Ectodermal cell (in vitro differentiated cells): Measurements from ENCODE around the gene ADAMTS6.

ENCODE experiments used
- H3K27ac ChIP-seq: 2 replicates; pipeline ENCODE4 v1.7.0; 2013; ENCODE audit warnings: mild to moderate bottlenecking, low read depth, low read length; ENCODE audit not compliant: insufficient read depth, poor library complexity, severe bottlenecking
- H3K27me3 ChIP-seq: 2 replicates; pipeline ENCODE4 v1.7.0; 2013; ENCODE audit warnings: mild to moderate bottlenecking, low read length; ENCODE audit not compliant: insufficient read depth, control insufficient read depth, poor library complexity, severe bottlenecking
- H3K36me3 ChIP-seq: one replicate; pipeline ENCODE4 v1.7.0; 2013; ENCODE audit warnings: low read length; ENCODE audit not compliant: control insufficient read depth, insufficient read depth
- H3K4me1 ChIP-seq: one replicate; pipeline ENCODE4 v1.7.0; 2013; ENCODE audit warnings: low read length; ENCODE audit not compliant: control insufficient read depth, insufficient read depth
- H3K4me3 ChIP-seq: 2 replicates; pipeline ENCODE4 v1.7.0; 2013; ENCODE audit warnings: low read depth, low read length, control low read depth; ENCODE audit not compliant: insufficient read depth
- H3K9me3 ChIP-seq: 2 replicates; pipeline ENCODE4 v1.7.0; 2013; ENCODE audit warnings: mild to moderate bottlenecking, low read length, moderate library complexity; ENCODE audit not compliant: control insufficient read depth
- WGBS, 2 experiments: methylation state at CpG; one replicate each; pipeline ENCODE4 v1.1.7; 2013; ENCODE audit warnings: missing lambda C conversion rate in 2 of 2; 5-methylcytosine and 5-hydroxymethylcytosine counted together

Gene ADAMTS6

DNA sequence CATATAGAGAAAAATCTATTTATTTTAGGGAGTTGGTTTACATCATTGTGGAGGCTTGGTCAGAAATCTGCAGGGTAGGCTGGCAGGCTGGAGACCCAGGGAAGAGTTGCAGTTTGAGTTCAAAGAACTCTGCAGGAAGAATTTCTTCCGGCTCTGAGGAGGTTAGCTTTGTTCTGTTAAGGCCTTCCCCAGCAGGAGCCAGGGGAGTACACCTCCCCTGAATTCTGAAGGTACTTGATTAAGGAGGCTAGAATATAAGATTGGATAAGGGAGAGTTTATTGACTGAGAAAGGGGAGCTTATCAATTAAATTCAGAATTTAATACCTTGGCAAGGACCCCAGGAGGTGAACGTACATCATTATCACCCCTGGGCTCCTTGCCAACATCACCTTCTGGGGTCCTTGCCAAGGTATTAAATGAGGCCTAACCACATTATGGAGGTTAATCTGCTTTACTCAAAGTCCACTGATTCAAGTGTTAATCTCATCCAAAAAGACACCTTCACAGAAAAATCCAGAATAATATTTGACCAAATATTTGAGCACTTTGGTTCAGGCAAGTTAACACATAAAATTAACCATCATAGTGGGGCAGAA lies 361.3 kb downstream of the ADAMTS6 start:
- no peaks in the 10 kb centered on the region for H3K36me3 ChIP-seq
- no peaks in the 10 kb centered on the region for H3K9me3 ChIP-seq
- no peak overlapping the region for H3K27ac ChIP-seq

DNA sequence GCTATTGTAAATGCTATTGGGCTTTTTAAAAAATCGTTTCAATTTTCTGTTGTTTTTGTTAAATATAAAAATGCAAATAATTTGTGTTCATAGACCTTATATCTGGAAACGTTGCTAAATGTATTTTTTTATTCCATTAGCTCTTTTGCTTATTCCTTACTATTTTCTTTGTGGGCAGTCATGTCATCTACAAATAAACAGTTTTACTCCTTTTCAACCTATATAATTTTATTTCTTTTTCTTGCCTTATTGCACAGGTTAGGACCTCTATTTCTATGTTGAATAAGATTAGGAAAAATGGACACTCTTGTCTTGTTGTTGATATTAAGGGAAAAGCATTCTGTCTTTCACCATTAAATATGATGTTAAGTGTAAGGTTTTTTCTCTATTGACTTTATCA lies 364.2 kb downstream of the ADAMTS6 start:
- H3K36me3 ChIP-seq = no peaks in the 10 kb centered on the region
- no peak overlapping the region for H3K27ac ChIP-seq
- no peaks in the 10 kb centered on the region for H3K4me1 ChIP-seq
- no peak overlapping the region for H3K4me3 ChIP-seq
- H3K9me3 ChIP-seq = no peaks in the 10 kb centered on the region
- no peaks in the 10 kb centered on the region for H3K27me3 ChIP-seq
- 100% methylated on average over 1 of the region's 2 CpGs; no CpG with 5 or more reads in 1 of the 2 experiments for WGBS, 2 experiments

More for the DNA sequence above, 361.3 kb downstream of the ADAMTS6 start:
- no peak overlapping the region for H3K4me3 ChIP-seq
- WGBS, 2 experiments = 75 to 82% methylated on average over 2 of the region's 2 CpGs
- H3K4me1 ChIP-seq = no peaks in the 10 kb centered on the region
- H3K27me3 ChIP-seq = no peaks in the 10 kb centered on the region

DNA sequence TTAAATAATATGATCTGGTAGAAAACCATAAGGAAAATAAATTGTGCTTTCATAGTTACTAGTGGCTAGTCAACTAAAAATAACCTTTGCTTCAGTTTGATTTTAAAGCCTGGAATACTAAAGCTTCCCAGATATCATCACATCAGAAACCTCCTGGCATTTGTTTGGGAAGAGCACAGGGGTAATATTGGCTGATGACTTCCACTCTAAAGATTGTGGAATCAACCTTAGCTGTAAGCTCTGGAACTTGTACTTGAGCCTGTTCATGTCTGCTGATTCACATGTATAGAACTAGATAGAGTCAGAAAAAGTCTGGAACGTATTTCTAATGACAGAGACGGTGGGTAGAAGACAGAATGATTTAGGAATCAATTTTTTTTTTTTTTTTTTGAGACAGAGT lies 367.9 kb downstream of the ADAMTS6 start:
- no peak overlapping the region for H3K27ac ChIP-seq
- 94 to 97% methylated on average over 2 of the region's 2 CpGs for WGBS, 2 experiments

DNA sequence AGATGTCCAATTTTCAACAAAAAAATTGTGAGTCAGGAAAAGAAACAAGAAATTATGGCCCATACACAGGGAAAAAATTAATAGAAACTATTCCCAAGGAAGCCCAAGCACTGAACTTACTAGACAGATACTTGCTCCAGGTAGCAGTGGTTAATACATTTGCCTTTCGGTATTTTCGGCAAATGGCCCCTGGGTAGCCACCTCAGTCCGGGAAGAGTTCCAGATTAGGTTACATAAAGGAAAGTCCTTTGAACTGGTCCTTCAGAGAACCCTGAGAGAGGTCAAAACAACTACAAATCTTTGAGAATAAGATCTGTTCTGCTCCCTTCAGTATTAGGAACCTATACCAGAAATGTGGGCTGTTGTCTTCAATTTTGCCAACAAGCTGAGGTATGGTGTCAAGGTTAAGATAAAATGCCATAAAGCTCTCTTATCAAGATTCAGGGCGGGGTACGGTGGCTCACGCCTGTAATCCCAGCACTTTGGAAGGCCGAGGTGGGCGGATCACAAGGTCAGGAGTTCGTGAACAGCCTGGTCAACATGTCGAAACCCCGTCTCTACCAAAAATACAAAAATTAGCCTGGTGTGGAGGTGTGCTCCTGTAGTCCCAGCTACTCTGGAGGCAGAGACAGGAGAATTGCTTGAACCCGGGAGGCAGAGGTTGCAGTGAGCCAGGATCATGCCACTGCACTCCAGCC lies 369.6 kb downstream of the ADAMTS6 start:
- H3K36me3 ChIP-seq = no peaks in the 10 kb centered on the region
- WGBS, 2 experiments = 90 to 94% methylated on average over 12 of the region's 12 CpGs
- no peak overlapping the region for H3K4me3 ChIP-seq
- H3K27me3 ChIP-seq = no peaks in the 10 kb centered on the region
- H3K27ac ChIP-seq = no peak overlapping the region
- H3K4me1 ChIP-seq = no peaks in the 10 kb centered on the region
- no peaks in the 10 kb centered on the region for H3K9me3 ChIP-seq

More for the DNA sequence above, 367.9 kb downstream of the ADAMTS6 start:
- no peaks in the 10 kb centered on the region for H3K4me1 ChIP-seq
- H3K36me3 ChIP-seq = no peaks in the 10 kb centered on the region
- H3K27me3 ChIP-seq = no peaks in the 10 kb centered on the region
- H3K4me3 ChIP-seq = no peak overlapping the region
- no peaks in the 10 kb centered on the region for H3K9me3 ChIP-seq

DNA sequence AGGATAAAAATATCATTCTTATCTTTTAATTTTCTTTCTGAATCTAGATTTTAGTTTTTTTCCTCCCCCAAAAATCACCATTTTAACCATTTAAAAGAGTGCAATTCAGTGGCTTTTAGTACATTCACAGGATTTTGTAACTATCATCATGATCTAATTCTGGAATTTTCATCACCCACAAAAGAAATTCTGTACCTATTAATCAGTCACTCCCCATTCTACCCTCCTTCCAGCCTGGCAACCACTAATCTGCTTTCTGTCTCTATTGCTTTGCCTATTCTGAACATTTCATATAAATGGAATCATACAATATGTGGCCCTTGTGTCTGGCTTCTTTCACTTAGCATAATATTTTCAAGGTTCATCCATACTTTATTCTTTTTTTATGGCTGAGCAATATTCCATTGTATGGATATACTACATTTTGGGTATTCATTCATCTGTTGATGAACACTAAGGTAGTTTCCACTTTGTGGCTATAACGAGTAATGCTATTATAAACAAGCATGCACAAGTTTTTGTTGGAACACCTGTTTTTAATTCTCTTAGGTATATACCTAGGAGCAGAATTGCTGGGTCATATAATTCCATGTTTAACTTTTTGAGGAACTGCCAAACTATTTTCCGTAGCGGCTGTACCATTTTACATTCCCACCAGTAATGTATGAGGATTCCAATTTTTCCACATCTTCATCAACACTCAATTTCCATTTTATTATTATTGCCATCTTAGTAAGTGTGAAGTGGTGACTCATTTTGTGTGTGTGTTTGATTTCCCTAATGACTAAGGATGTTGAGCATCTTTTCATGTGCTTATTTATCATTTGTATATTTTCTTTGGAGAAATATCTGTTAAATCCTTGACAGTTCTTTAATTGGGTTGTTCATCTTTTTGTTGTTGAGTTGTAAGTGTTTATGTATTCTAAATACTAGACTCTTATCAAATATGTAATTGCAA lies 372.7 kb downstream of the ADAMTS6 start:
- Histone ChIP-seq H3K4me3 (no peak overlapping the region), H3K9me3 (no peaks in the 10 kb centered on the region), H3K27ac (no peak overlapping the region), H3K36me3 (no peaks in the 10 kb centered on the region), H3K4me1 (no peaks in the 10 kb centered on the region), H3K27me3 (no peaks in the 10 kb centered on the region)
- 20 to 69% methylated on average over 1 to 3 of the region's 3 CpGs for WGBS, 2 experiments

DNA sequence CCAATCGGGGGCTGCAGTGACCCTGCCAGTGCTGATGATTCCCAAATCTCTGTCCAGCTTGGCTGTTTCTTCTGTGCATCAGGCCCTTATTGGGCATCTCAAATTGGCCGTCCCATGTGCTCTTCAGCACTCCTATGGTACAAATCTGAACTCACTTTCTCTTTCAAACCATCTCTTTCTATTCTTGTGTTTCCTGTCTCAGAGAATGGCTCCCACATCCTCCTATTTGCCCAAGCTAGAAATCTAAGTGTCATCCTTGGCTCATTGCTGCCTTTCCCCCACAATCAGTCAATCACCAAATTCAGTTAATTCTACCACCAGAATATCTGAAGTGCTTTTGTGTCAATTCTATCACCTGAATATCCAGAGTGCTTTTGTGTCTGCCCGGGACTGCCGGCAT lies 376.4 kb downstream of the ADAMTS6 start:
- no peak overlapping the region for H3K4me3 ChIP-seq
- no peaks in the 10 kb centered on the region for H3K9me3 ChIP-seq
- no peak overlapping the region for H3K27ac ChIP-seq
- H3K27me3 ChIP-seq = no peaks in the 10 kb centered on the region
- WGBS, 2 experiments = 93 to 95% methylated on average over 4 of the region's 4 CpGs
- H3K4me1 ChIP-seq = no peaks in the 10 kb centered on the region
- no peaks in the 10 kb centered on the region for H3K36me3 ChIP-seq

DNA sequence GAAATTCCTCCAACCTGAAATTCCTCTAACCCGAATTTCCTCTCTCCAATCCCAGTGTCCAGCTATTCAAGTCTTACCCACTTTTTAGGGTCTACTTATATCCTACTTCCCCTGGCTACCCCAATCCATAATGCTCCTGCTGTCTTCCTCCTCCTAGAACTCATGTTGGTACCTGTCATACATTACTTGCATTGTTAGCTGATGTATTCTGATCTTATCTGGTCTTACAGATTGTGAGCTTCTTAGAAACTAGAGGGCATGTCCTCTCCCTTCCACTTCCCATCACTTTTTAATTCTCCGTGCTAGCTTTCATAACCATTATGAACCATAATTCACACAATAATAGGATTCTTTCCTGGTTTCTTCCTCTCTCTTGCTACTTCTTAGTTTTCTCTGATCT lies 376.9 kb downstream of the ADAMTS6 start:
- no peaks in the 10 kb centered on the region for H3K27me3 ChIP-seq
- no peaks in the 10 kb centered on the region for H3K4me1 ChIP-seq
- no peak overlapping the region for H3K27ac ChIP-seq
- H3K36me3 ChIP-seq = no peaks in the 10 kb centered on the region
- 90 to 95% methylated on average over 2 of the region's 2 CpGs for WGBS, 2 experiments
- no peak overlapping the region for H3K4me3 ChIP-seq
- no peaks in the 10 kb centered on the region for H3K9me3 ChIP-seq

DNA sequence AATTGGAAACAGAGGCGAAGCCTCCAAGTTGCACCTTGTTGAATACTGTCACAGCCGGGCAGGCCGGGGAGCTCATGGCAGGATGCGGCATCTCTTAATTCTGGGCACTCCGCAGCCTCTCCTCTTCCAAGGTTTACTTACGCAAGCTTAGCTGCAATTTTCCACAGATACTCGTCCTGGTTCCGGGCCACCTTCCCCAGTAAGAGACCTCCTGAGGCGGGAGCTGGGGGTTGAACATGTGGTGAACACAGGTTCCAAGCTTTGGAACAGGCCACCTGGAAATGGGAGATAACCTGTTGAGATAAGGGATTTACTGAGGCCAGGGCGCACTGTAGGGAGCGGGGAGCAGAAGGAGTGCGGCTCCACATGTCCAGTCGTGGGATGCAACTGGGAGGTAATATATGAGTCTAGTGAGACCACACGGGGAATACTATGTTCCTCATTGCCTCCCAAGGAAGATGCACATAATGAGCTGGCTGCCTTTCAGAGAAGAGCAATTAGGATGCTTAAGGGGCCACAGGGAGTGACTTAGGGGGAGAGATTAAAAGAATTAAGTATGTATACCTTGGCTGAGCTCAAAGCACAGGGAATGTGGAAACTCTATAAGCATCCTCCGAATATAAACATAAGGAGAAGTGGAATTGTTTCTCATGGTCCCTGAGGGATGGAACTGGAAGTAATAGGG lies 377.8 kb downstream of the ADAMTS6 start:
- H3K27me3 ChIP-seq = no peaks in the 10 kb centered on the region
- no peak overlapping the region for H3K4me3 ChIP-seq
- no peaks in the 10 kb centered on the region for H3K4me1 ChIP-seq
- no peak overlapping the region for H3K27ac ChIP-seq
- H3K36me3 ChIP-seq = no peaks in the 10 kb centered on the region
- WGBS, 2 experiments = 95 to 96% methylated on average over 15 of the region's 15 CpGs
- no peaks in the 10 kb centered on the region for H3K9me3 ChIP-seq

DNA sequence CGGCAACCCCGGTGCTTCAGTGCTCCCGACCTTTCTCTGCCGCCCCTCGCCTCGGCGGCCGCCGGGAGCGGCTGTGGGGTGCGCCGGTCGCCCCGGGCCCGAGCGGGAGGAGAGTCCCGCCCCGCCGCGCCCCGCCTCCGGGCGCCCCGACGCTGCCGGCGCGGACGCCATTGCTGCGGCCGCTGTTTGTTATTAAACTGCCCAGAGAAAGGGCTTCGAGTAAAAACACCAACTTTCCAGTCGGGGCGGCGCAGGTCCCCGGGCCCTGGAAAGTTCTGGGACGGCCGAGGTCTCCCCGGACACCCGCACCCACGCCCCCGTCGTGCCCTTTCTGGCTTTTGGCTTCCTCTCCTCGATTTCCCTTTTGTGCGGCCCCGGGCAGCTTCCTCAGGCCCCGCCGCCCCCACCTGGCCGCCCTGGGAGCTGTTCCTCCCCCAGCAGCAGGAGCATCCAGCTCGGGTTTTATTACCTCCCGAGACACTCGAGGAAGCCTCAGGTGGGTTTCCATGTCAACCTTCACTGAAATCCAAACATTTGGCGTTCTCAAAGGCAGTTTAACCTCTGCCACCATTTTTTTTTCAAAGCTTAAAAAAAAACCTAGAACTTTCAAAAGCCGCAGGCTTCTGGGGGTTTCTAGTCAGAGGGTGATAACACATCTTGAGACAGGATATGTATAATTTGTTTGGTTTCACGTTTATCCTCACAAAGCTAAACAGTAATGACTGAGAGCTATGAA lies 378.6 kb downstream of the ADAMTS6 start:
- H3K36me3 ChIP-seq = no peaks in the 10 kb centered on the region
- no peak overlapping the region for H3K27ac ChIP-seq
- no peaks in the 10 kb centered on the region for H3K27me3 ChIP-seq
- peak overlapping the region; percentile 18 for H3K4me3 ChIP-seq
- H3K9me3 ChIP-seq = no peaks in the 10 kb centered on the region
- WGBS, 2 experiments = 69 to 72% methylated on average over 55 of the region's 55 CpGs
- H3K4me1 ChIP-seq = no peaks in the 10 kb centered on the region
